Psoas muscle (tissue), 8 donors: Measurements from ENCODE around the gene ARHGAP23. TPM values are rescaled to one million over a fixed set of nuclear protein-coding genes. Genes with fewer than 3 reads are reported as not detected.

ENCODE experiments used
- ATAC-seq, 4 donors: fragments of 200-7000 bp; cut with Tn5 transposase; one replicate each; pipeline ENCODE4 v1.9.1; 2020; ENCODE audit warnings: moderate library complexity in 3 of 4, mild to moderate bottlenecking in 2 of 4
- DNase-seq, 2 donors: peaks; one replicate each; pipeline ENCODE4 v3.0.0-alpha.2; 2020
- H3K27ac ChIP-seq: fragments of 200-600 bp; one replicate; pipeline ENCODE4 v1.8.0; 2022
- H3K27me3 ChIP-seq, 3 donors: fragments of 200-600 bp in 1 of 3; one replicate each; pipeline versions ENCODE4 v1.6.1 to v1.8.0; 2013 to 2022; ENCODE audit warnings: low read length in 2 of 3, mild to moderate bottlenecking in 2 of 3, moderate library complexity in 1 of 3; ENCODE audit not compliant: insufficient read depth in 3 of 3
- H3K36me3 ChIP-seq, 2 donors: fragments of 200-600 bp in 1 of 2; one replicate each; pipeline versions ENCODE4 v1.6.1 to v1.8.0; 2013 to 2022; ENCODE audit warnings: low read depth in 1 of 2, mild to moderate bottlenecking in 1 of 2, moderate library complexity in 1 of 2; ENCODE audit not compliant: insufficient read depth in 1 of 2
- H3K4me1 ChIP-seq: fragments of 200-600 bp; one replicate; pipeline ENCODE4 v1.8.0; 2022
- H3K4me3 ChIP-seq: fragments of 200-600 bp; one replicate; pipeline ENCODE4 v1.8.0; 2022; ENCODE audit warnings: mild to moderate bottlenecking
- H3K9me3 ChIP-seq: fragments of 200-600 bp; one replicate; pipeline ENCODE4 v1.8.0; 2022
- WGBS, 3 donors: extraction: QIAGEN DNeasy Blood & Tissue Kit; methylation state at CpG; one replicate each; pipeline versions ENCODE4 v1.1.6 to v1.1.7; 2013; 5-methylcytosine and 5-hydroxymethylcytosine counted together
- intact Hi-C, 2 donors: fragments of 100-400 bp; cut with DNase I; formaldehyde crosslinking; loops; one replicate each; pipeline versions ENCODE4 v1.11.0 to v1.14.2; 2022
- polyA plus RNA-seq, 3 donors: library from polyadenylated mRNA; stranded (reverse); fragments of 200-250 nt; gene quantifications; one replicate each; pipeline ENCODE4 v1.2.3, GENCODE V29; 2013
- total RNA-seq, 4 donors: library from RNA; stranded (reverse); fragmentation: NEBNext Ultra II Directional in 2 of 4; extraction: Animal tissue kit (Norgen Biotek cat#: 25700) in 2 of 4; gene quantifications; one replicate each; pipeline versions ENCODE4 v1.2.1 to v1.2.4, GENCODE V29; 2021 to 2023
- TF ChIP-seq, protein P1 (sequence below): fragments of 200-600 bp; IDR thresholded peaks from one replicate; pipeline ENCODE4 v1.8.0; 2022; ENCODE audit warnings: antibody characterized with exemption
- donor health status: healthy with polysubstance abuse.
- donor health status: DM: no; HTN: no; CAD: no; lungs with moderate emphysema.
- donor health status: Bipolar disorder and iron deficiency.
- donor health status: healthy.
- donor health status: DM: yes; HTN: yes; CAD: no.
- donor health status: DM: no; HTN: no; CAD: no.
- donor health status: DM: no; HTN: no; CAD: no.
- donor health status: DM: yes; HTN: yes; CAD: no.

Gene ARHGAP23
- total and polyA plus RNA-seq, 7 donors, result 7.6 to 35.8 (median 23.6) TPM

DNA sequence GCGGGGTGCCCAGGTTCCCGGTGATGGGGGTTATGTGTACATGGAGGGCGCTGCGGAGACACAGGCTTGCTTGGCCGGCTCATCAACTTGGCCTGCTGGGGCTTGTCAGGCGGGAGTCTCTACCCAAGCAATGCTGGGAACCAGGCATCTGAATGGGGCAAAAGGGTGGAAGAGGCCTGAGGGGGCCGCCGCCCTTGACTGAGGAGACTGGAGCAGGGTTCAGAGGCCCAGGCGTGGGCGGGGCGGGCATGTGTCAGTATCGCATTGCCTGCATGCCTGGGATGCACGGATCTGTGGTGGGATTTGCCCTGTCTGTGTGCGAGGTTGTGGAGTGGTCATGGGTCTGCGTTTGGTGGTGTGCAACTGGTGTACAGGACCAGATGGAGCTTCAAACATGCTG lies 21.1 kb downstream of the ARHGAP23 start:
- H3K27me3 ChIP-seq, result no peaks in the 10 kb centered on the region

DNA sequence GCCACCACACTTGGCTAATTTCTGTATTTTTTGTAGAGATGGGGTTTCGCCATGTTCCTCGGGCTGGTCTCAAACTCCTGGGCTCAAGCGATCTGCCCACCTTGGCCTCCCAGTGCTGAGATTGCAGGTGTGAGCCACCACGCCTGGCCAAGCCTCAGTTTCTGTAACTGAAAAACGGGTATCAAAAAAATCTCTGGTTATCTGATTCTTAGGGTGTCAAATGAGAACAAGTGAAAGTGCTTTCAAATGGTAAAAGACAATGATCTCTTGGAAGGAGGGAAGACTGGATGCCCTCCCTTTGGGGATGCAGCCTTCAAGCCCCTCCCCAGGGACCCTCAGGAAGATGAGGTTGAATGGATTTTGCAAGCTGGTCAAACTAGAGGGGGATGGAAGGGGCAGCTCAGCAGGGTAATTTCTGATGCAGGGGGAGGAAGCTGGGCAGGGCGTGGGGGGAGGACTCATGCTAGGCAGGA lies 22.3 kb downstream of the ARHGAP23 start:
- Histone ChIP-seq H3K27me3 (no peaks in the 10 kb centered on the region), H3K36me3 (no peaks in the 10 kb centered on the region), H3K4me1 (peaks cover 37% of the 10 kb centered on the region), H3K4me3 (no peak overlapping the region), H3K27ac (peak overlapping the region; percentile 61), H3K9me3 (no peaks in the 10 kb centered on the region)
- TF ChIP-seq, protein P1, sequence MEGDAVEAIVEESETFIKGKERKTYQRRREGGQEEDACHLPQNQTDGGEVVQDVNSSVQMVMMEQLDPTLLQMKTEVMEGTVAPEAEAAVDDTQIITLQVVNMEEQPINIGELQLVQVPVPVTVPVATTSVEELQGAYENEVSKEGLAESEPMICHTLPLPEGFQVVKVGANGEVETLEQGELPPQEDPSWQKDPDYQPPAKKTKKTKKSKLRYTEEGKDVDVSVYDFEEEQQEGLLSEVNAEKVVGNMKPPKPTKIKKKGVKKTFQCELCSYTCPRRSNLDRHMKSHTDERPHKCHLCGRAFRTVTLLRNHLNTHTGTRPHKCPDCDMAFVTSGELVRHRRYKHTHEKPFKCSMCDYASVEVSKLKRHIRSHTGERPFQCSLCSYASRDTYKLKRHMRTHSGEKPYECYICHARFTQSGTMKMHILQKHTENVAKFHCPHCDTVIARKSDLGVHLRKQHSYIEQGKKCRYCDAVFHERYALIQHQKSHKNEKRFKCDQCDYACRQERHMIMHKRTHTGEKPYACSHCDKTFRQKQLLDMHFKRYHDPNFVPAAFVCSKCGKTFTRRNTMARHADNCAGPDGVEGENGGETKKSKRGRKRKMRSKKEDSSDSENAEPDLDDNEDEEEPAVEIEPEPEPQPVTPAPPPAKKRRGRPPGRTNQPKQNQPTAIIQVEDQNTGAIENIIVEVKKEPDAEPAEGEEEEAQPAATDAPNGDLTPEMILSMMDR, result no peak
- intact Hi-C loops, result no loop called here
- ATAC-seq (no peak), DNase-seq (no peak)
- WGBS, 3 donors, result 77 to 84% (median 83%) methylated on average over 6 of the region's 6 CpGs

More for the DNA sequence above, 21.1 kb downstream of the ARHGAP23 start:
- no peak overlapping the region for H3K27ac ChIP-seq
- H3K9me3 ChIP-seq, result no peaks in the 10 kb centered on the region
- H3K4me3 ChIP-seq, result no peak overlapping the region
- no peak for DNase-seq
- intact Hi-C loops, result no loop called here
- no peak for ATAC-seq
- TF ChIP-seq, protein P1, result no peak
- no peaks in the 10 kb centered on the region for H3K36me3 ChIP-seq
- 74 to 81% (median 78%) methylated on average over 14 to 15 of the region's 15 CpGs for WGBS, 3 donors
- H3K4me1 ChIP-seq, result peaks cover 34% of the 10 kb centered on the region

DNA sequence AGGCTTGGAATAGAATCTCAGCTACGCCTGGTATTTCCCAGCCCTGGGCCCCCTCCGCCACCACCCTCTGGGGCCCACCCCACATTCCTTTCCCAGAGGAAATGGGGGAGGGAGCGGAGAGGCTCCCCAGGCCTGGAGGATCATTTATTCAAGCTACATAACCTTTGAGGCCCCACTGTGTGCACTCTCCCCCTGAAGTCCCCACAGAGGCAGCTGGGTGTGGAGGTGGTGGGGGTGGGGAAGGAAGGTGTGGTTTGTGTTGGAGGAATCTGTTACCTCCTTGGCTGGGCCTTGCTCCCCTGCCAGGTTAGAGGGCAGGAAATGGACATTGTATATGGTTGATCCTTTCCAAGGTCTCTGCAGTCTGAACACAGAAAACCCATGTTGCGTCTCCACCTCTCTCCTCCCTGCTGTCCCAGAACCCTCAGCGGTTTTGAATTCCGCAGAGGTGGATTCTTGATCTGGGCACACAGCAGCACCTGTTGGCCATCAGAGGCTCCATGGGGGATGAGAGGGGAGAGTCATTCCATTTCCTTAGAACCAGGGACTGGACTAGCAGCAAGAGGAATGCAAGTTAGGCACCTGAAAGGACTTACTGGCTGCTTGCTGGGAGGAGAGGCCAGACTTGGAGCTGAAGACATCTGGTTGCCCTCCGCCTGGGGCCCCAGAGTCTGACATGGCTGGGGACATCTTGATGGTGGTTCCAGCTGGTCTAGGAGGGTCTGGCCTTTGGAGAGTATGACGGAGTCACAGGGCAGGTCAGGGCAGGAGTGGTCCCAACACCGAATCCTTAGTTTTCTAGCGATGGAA lies 23.0 kb downstream of the ARHGAP23 start:
- TF ChIP-seq, protein P1, result no peak
- no peaks in the 10 kb centered on the region for H3K36me3 ChIP-seq
- no peak for ATAC-seq
- H3K27me3 ChIP-seq, result no peaks in the 10 kb centered on the region
- peak overlapping the region; percentile 38 for H3K4me3 ChIP-seq
- peaks cover 44% of the 10 kb centered on the region for H3K4me1 ChIP-seq
- no peak for DNase-seq
- intact Hi-C loops, result no loop called here
- peak overlapping the region; percentile 61 for H3K27ac ChIP-seq
- no peaks in the 10 kb centered on the region for H3K9me3 ChIP-seq
- WGBS, 3 donors, result 57 to 66% (median 65%) methylated on average over 10 of the region's 10 CpGs

DNA sequence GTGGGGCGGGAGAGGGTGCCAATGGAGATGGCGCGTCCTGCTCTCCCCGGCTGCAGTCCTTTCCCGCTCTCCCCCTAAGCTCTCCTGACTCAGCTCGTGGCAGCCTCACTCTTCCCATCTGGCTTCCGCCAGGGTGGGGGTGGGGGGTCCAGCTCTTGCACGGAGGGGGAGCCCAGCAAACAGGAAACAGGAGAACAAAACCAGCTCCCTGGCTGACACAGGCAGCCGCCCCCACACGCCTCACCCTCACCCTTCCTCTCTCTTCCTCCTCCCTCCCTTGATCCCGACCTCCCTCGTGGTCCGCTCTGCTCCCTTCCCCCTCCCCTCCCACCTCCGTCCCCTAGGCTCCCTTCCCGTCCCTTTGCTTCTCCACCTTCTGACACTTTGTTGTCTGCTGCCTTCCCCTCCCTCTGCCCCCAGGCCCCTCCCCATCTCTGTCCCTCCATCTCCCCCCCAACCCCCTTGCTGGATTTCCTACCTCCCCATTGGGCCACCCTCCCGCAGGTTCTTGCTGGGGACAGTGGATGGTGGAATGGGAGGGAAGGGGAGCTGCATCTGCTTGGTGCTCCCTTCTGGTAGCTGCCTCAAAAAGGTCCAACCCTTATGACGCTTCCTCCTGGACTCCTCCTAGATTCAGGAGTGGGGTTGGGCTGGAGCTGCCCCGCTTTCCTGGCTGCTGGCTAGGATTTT lies 23.7 kb downstream of the ARHGAP23 start:
- Histone ChIP-seq H3K9me3 (no peaks in the 10 kb centered on the region), H3K4me1 (peaks cover 49% of the 10 kb centered on the region), H3K4me3 (peak overlapping the region; percentile 38), H3K27me3 (no peaks in the 10 kb centered on the region), H3K36me3 (no peaks in the 10 kb centered on the region), H3K27ac (peak overlapping the region; percentile 61)
- TF ChIP-seq, protein P1, result no peak
- intact Hi-C loops, result no loop called here
- 46 to 56% (median 54%) methylated on average over 13 to 18 of the region's 18 CpGs for whole genome bisulfite sequencing, 3 donors
- ATAC-seq, result no peak
- no peak for DNase-seq
